ENCODE results near the gene ZNF267.
"Not testable (repeated sequence)": the region's sequence is repeated elsewhere in the genome, so short reads cannot be mapped to it uniquely, and the experiment has no call there.

DNA sequence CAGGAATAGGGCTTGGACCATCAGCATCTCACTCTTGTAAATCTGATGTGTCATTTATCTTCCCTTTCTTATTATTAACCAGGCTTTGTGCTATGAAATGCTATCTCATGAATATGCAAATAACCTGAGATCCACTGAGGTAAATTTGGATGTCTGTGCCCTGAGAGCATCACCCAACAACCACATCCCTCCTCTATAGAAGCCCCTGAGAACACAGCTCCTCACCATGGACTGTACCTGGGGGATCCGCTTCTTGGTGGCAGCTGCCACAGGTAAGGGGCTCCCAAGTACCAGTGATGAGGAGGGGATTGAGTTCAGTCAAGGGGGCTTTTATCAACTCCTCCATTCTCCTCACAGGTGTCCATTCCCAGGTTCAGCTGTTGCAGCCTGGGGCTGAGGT, 78.2 kb downstream of the ZNF267 start:
- TF ChIP-seq, protein P1, sequence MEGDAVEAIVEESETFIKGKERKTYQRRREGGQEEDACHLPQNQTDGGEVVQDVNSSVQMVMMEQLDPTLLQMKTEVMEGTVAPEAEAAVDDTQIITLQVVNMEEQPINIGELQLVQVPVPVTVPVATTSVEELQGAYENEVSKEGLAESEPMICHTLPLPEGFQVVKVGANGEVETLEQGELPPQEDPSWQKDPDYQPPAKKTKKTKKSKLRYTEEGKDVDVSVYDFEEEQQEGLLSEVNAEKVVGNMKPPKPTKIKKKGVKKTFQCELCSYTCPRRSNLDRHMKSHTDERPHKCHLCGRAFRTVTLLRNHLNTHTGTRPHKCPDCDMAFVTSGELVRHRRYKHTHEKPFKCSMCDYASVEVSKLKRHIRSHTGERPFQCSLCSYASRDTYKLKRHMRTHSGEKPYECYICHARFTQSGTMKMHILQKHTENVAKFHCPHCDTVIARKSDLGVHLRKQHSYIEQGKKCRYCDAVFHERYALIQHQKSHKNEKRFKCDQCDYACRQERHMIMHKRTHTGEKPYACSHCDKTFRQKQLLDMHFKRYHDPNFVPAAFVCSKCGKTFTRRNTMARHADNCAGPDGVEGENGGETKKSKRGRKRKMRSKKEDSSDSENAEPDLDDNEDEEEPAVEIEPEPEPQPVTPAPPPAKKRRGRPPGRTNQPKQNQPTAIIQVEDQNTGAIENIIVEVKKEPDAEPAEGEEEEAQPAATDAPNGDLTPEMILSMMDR (IDR thresholded peaks at IDR 0.05) = not testable (repeated sequence)
- TF ChIP-seq POLR2A (IDR thresholded peaks at IDR 0.05) = not testable (repeated sequence)
